KBM-7 (cell line): ENCODE data around the gene MIB1.

ENCODE experiments used
- DNase-seq: peaks from one replicate; pipeline ENCODE4 v3.0.0-alpha.2; 2015
- in situ Hi-C: fragments of 300-500 bp; cut with MboI; formaldehyde crosslinking; loops from 2 replicates; pipeline ENCODE4 v1.14.3; 2020; ENCODE audit warnings: low sequenced_read_pairs, low pct_unique_long_range_greater_than_20kb, mixed read lengths

MIB1 gene

GRCh38 chr18:21914739-21915319 lies 174.2 kb downstream of the MIB1 start:
- in situ Hi-C loops, result no loop called here
- DNase-seq, result peak; percentile 37

GRCh38 chr18:21915546-21915945 lies 175.0 kb downstream of the MIB1 start:
- in situ Hi-C loops, result no loop called here
- no peak for DNase-seq

- in situ Hi-C loops, result no loop called here
Observed at GRCh38 chr18:21916594-21916993, 176.0 kb downstream of the MIB1 start.

GRCh38 chr18:21918693-21919092 lies 178.1 kb downstream of the MIB1 start:
- in situ Hi-C loops, result no loop called here
- DNase-seq, result no peak

More at GRCh38 chr18:21916594-21916993, 176.0 kb downstream of the MIB1 start:
- DNase-seq, result no peak
